LNCAP (cell line): ENCODE data around the gene OR6C76.

ENCODE experiments used
- TF ChIP-seq, protein P1 (sequence below): fragments of 450-650 bp; IDR thresholded peaks from 2 replicates; pipeline ENCODE4 v1.5.1; 2017; ENCODE audit warnings: mild to moderate bottlenecking

The OR6C76 gene

DNA sequence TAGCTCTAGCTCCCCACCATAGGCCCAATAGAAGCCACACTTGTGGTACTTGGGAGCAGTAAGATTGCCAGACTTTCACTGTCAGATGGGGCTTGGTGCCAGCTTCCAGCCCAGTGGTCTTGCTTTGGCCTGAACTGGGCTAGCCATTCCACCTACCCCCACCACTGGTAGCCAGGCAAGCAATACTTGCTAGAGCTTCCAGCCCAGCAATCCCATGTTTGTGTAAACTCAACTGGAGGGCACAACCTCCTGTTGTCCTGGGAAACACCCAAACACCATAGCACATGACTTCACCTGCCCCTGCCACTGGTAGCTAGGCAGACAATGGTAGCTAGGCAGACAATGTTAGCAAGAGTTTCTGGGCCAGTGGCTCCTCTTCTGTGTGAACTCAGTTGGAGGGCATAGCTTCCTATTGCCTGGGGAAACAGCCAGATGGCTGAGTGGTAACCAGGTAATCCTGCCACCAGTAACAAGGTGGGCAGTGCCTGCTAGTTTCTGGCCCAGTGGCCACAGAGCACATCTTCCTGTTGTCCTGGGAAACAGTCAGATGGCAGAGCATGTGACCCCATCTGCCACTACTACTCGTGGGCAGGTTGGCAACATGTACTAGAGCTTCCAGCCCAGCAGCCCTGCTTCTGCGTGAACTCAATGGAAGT, 5.6 kb upstream of the OR6C76 start:
- TF ChIP-seq, protein P1, sequence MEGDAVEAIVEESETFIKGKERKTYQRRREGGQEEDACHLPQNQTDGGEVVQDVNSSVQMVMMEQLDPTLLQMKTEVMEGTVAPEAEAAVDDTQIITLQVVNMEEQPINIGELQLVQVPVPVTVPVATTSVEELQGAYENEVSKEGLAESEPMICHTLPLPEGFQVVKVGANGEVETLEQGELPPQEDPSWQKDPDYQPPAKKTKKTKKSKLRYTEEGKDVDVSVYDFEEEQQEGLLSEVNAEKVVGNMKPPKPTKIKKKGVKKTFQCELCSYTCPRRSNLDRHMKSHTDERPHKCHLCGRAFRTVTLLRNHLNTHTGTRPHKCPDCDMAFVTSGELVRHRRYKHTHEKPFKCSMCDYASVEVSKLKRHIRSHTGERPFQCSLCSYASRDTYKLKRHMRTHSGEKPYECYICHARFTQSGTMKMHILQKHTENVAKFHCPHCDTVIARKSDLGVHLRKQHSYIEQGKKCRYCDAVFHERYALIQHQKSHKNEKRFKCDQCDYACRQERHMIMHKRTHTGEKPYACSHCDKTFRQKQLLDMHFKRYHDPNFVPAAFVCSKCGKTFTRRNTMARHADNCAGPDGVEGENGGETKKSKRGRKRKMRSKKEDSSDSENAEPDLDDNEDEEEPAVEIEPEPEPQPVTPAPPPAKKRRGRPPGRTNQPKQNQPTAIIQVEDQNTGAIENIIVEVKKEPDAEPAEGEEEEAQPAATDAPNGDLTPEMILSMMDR, result no peak

- TF ChIP-seq, protein P1, result no peak
Measured at GRCh38 chr12:55428331-55429243, 2.5 kb downstream of the OR6C76 start.

- TF ChIP-seq, protein P1, result no peak
Measured at GRCh38 chr12:55443776-55444175, 17.7 kb downstream of the OR6C76 start, which contains the start of gene OR6C2. Gene OR6C2, plus strand, starts transcription at chr12:55444076. Its CDS starts 8,138 bp downstream, at chr12:55452214.

- TF ChIP-seq, protein P1, result no peak
Measured at GRCh38 chr12:55445357-55445756, 19.3 kb downstream of the OR6C76 start.

- TF ChIP-seq, protein P1, result peak; percentile 34
Measured at GRCh38 chr12:55446326-55446725, 20.3 kb downstream of the OR6C76 start.

- TF ChIP-seq, protein P1, result no peak
Measured at GRCh38 chr12:55448825-55449224, 22.8 kb downstream of the OR6C76 start.

DNA sequence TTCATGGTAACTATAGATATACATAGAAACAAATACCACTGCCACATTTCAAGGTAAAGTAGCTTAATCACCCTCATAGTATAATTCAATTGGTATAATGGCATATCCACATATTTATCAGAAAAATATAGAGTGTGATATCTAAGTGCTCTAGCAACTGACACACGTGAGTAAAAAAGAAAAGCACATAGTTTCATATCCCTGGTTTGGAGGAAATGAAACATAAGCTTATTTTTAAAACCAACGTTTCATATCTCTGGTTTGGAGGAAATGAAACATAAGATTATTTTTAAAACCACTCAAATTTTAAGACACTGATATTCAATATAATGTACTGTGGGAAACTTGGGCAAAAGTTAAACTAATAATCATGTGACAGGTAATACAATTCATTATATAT, 41.8 kb downstream of the OR6C76 start:
- TF ChIP-seq, protein P1, result no peak
